ENCODE measurements around the gene FOXK2. TPM values are rescaled to one million over a fixed set of nuclear protein-coding genes. Genes with fewer than 3 reads are reported as not detected.

Gene FOXK2
- total RNA-seq, 2 donors from 2014 or later, result 34.8 to 85.1 TPM

DNA sequence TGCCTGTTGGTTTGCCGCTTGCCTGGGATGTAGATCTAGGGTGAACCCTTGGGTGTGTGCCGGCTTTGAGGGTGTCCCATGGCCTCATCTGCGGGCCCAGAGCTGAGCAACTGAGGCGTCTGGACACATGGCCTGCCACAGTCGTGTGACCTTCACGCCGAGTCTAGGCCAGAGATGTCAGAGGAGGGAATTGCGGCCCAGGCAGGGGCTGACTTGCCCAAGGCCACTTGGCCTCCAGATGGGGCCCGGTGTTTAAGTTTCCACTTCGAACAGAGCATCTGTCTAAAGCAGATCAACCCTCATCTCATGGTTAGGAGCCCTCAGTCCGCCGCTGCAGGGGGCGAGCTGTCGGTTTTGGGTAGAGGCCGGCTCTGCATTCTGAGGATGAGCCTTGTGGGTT is 28.0 kb upstream of the FOXK2 start:
- DNase-seq (ENCODE audit: low spot score) (no peak), ATAC-seq (ENCODE audit: insufficient number of reproducible peaks, low FRiP score, low read depth) (no peak)
- peaks cover 3% of the 10 kb centered on the region for H3K36me3 ChIP-seq
- TF ChIP-seq CTCF (IDR thresholded peaks at IDR 0.05), result no peak
- H3K27ac ChIP-seq, result no peak overlapping the region
- peaks cover 5 to 47% of the 10 kb centered on the region in 2 donors for H3K4me1 ChIP-seq (ENCODE audit: control insufficient read depth in 1 of 2, low read depth in 2 of 2)
- H3K9me3 ChIP-seq, result no peaks in the 10 kb centered on the region
- H3K27me3 ChIP-seq (replicated peaks; ENCODE audit: insufficient read depth), result no peaks in the 10 kb centered on the region
- H3K4me3 ChIP-seq, result no peak overlapping the region

- H3K27ac ChIP-seq, result peak overlapping the region; percentile 65 to 75
These were observed 26.8 kb upstream of the FOXK2 start for GRCh38 chr17:82492643-82493225.

GRCh38 chr17:82493226-82493781 is 26.2 kb upstream of the FOXK2 start:
- no peaks in the 10 kb centered on the region for H3K27me3 ChIP-seq (replicated peaks; ENCODE audit: insufficient read depth)
- peaks cover 7 to 44% of the 10 kb centered on the region in 2 donors for H3K4me1 ChIP-seq (ENCODE audit: control insufficient read depth in 1 of 2, low read depth in 2 of 2)
- no peak overlapping the region for H3K4me3 ChIP-seq
- TF ChIP-seq CTCF (IDR thresholded peaks at IDR 0.05), result no peak
- H3K36me3 ChIP-seq, result no peaks in the 10 kb centered on the region
- no peaks in the 10 kb centered on the region for H3K9me3 ChIP-seq
- peak overlapping the region; percentile 65 to 75 for H3K27ac ChIP-seq
- ATAC-seq (ENCODE audit: insufficient number of reproducible peaks, low FRiP score, low read depth) (no peak), DNase-seq (ENCODE audit: low spot score) (no peak)

More at GRCh38 chr17:82492643-82493225, 26.8 kb upstream of the FOXK2 start:
- Histone ChIP-seq H3K27me3 (replicated peaks; ENCODE audit: insufficient read depth) (no peaks in the 10 kb centered on the region), H3K4me1 (ENCODE audit: control insufficient read depth in 1 of 2, low read depth in 2 of 2) (peaks cover 7 to 50% of the 10 kb centered on the region in 2 donors), H3K36me3 (peaks cover 3% of the 10 kb centered on the region), H3K4me3 (no peak overlapping the region), H3K9me3 (no peaks in the 10 kb centered on the region)
- DNase-seq (ENCODE audit: low spot score) (no peak), ATAC-seq (ENCODE audit: insufficient number of reproducible peaks, low FRiP score, low read depth) (no peak)
- TF ChIP-seq CTCF (IDR thresholded peaks at IDR 0.05), result no peak

DNA sequence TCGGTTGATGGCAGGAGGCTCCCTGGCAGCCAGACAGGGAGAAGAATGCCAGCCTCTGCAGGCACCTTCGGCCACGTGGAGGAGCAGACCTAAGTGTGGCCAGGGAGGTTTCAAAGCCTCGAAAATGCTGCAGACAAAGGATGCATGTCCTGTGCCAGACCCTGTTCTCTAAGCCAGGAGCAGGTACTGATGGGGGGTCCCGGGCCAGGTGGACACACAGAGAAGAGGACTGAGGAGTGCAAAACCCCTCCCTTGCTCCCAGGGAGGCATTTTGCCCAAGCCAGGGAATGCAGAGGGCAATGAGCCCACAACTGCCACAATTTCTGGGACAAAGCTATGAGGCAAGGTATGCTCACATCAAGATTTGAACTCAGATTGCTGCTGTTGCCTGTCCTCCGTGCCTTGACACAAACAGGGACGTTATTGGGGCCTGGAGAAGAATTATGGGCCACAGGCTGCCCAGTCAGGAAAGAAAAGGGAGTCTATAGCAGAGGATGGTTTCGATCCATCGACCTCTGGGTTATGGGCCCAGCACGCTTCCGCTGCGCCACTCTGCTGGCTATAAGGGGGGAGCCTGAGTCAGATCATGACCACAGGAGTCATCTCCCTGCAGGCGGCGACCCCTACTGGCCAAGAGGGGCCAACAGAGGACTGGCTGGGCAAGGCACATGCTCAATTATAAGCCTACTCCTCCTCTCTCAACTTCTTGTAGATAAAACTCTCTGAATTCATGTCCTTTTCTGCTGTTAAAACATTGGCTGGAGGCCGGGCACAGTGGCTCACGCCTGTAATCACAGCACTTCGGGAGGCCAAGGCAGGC is 25.1 kb upstream of the FOXK2 start:
- Histone ChIP-seq H3K4me3 (no peak overlapping the region), H3K27me3 (replicated peaks; ENCODE audit: insufficient read depth) (no peaks in the 10 kb centered on the region), H3K4me1 (ENCODE audit: control insufficient read depth in 1 of 2, low read depth in 2 of 2) (peaks cover 7 to 34% of the 10 kb centered on the region in 2 donors), H3K36me3 (no peaks in the 10 kb centered on the region), H3K9me3 (no peaks in the 10 kb centered on the region), H3K27ac (peak overlapping the region; percentile 64 to 75)
- ATAC-seq (ENCODE audit: insufficient number of reproducible peaks, low FRiP score, low read depth), result peak; percentile 59
- peak; percentile 80 for TF ChIP-seq CTCF (IDR thresholded peaks at IDR 0.05)
- peak; percentile 70 for DNase-seq (ENCODE audit: low spot score)

GRCh38 chr17:82495844-82496528 is 23.5 kb upstream of the FOXK2 start:
- peak overlapping the region; percentile 81 to 84 for H3K27ac ChIP-seq
- peaks cover 7 to 26% of the 10 kb centered on the region in 2 donors for H3K4me1 ChIP-seq (ENCODE audit: control insufficient read depth in 1 of 2, low read depth in 2 of 2)
- DNase-seq (ENCODE audit: low spot score) (no peak), ATAC-seq (ENCODE audit: insufficient number of reproducible peaks, low FRiP score, low read depth) (no peak)
- no peak for TF ChIP-seq CTCF (IDR thresholded peaks at IDR 0.05)
- H3K9me3 ChIP-seq, result no peaks in the 10 kb centered on the region
- no peaks in the 10 kb centered on the region for H3K36me3 ChIP-seq
- H3K27me3 ChIP-seq (replicated peaks; ENCODE audit: insufficient read depth), result no peaks in the 10 kb centered on the region
- peak overlapping the region; percentile 94 for H3K4me3 ChIP-seq

Data from thoracic aorta (tissue), 2 donors.